IPS-18a (cell line): ENCODE data around the gene COL4A2.
A peak's percentile ranks its signal among the peaks of the same experiment; 100 is the strongest.
"Not testable (repeated sequence)": the region's sequence is repeated elsewhere in the genome, so short reads cannot be mapped to it uniquely, and the experiment has no call there.

Experiments
- H3K27ac ChIP-seq: one replicate; pipeline ENCODE4 v1.5.1; 2013; ENCODE audit warnings: low read length
- H3K27me3 ChIP-seq: one replicate; pipeline ENCODE4 v1.6.1; 2013; ENCODE audit warnings: mild to moderate bottlenecking, low read length; ENCODE audit not compliant: control insufficient read depth, insufficient read depth
- H3K36me3 ChIP-seq: one replicate; pipeline ENCODE4 v1.6.1; 2013; ENCODE audit warnings: low read depth, low read length; ENCODE audit not compliant: control insufficient read depth
- H3K4me1 ChIP-seq: one replicate; pipeline ENCODE4 v1.6.1; 2013; ENCODE audit warnings: low read depth, low read length; ENCODE audit not compliant: control insufficient read depth
- H3K4me3 ChIP-seq: one replicate; pipeline ENCODE4 v1.5.1; 2013; ENCODE audit warnings: low read length
- H3K9ac ChIP-seq: one replicate; pipeline ENCODE4 v1.6.1; 2013; ENCODE audit warnings: mild to moderate bottlenecking, low read length, moderate library complexity
- H3K9me3 ChIP-seq: one replicate; pipeline ENCODE4 v1.6.1; 2013; ENCODE audit warnings: low read depth, low read length; ENCODE audit not compliant: control insufficient read depth

COL4A2 gene

GRCh38 chr13:110319774-110320509, 12.9 kb downstream of the COL4A2 start:
- no peaks in the 10 kb centered on the region for H3K27me3 ChIP-seq
- H3K9me3 ChIP-seq = no peaks in the 10 kb centered on the region
- H3K9ac ChIP-seq = no peak overlapping the region
- H3K4me1 ChIP-seq = peaks cover 8% of the 10 kb centered on the region
- H3K27ac ChIP-seq = no peak overlapping the region
- H3K36me3 ChIP-seq = peaks cover 9% of the 10 kb centered on the region
- H3K4me3 ChIP-seq = no peak overlapping the region

GRCh38 chr13:110320645-110321044, 13.6 kb downstream of the COL4A2 start:
- H3K9me3 ChIP-seq = no peaks in the 10 kb centered on the region
- no peak overlapping the region for H3K27ac ChIP-seq
- peaks cover 9% of the 10 kb centered on the region for H3K36me3 ChIP-seq
- no peak overlapping the region for H3K9ac ChIP-seq
- H3K27me3 ChIP-seq = no peaks in the 10 kb centered on the region
- H3K4me1 ChIP-seq = peaks cover 8% of the 10 kb centered on the region
- no peak overlapping the region for H3K4me3 ChIP-seq

DNA sequence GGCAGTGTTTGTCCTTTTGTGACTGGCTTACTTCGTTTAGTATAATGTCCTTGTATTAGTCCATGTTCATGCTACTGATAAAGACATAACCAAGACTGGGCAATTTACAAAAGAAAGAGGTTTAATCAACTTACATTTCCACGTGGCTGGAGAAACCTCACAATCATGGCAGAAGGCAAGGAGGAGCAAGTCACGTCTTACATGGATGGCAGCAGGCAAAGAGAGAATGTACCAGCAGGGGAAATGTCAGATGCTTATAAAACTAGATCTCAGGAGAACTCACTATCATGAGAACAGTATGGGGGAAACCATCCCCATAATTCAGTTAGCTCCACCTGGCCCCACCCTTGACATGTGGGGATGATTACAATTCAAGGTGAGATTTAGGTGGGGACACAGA, 14.5 kb downstream of the COL4A2 start:
- H3K36me3 ChIP-seq, H3K27me3 ChIP-seq, H3K9me3 ChIP-seq, H3K27ac ChIP-seq, H3K9ac ChIP-seq, H3K4me3 ChIP-seq: not testable (repeated sequence)
- H3K4me1 ChIP-seq = peaks cover 15% of the 10 kb centered on the region

- Histone ChIP-seq H3K4me1 (peaks cover 22% of the 10 kb centered on the region), H3K27ac (no peak overlapping the region), H3K9ac (no peak overlapping the region)
These were observed 15.2 kb downstream of the COL4A2 start for GRCh38 chr13:110322126-110322827.

GRCh38 chr13:110322828-110323171, 15.7 kb downstream of the COL4A2 start:
- no peak overlapping the region for H3K9ac ChIP-seq
- no peaks in the 10 kb centered on the region for H3K27me3 ChIP-seq
- H3K4me3 ChIP-seq = no peak overlapping the region
- no peaks in the 10 kb centered on the region for H3K36me3 ChIP-seq
- H3K9me3 ChIP-seq = no peaks in the 10 kb centered on the region
- peaks cover 27% of the 10 kb centered on the region for H3K4me1 ChIP-seq
- H3K27ac ChIP-seq = no peak overlapping the region

More at GRCh38 chr13:110322126-110322827, 15.2 kb downstream of the COL4A2 start:
- H3K27me3 ChIP-seq = no peaks in the 10 kb centered on the region
- H3K4me3 ChIP-seq = no peak overlapping the region
- H3K36me3 ChIP-seq = no peaks in the 10 kb centered on the region
- H3K9me3 ChIP-seq = no peaks in the 10 kb centered on the region

- Histone ChIP-seq H3K36me3 (no peaks in the 10 kb centered on the region), H3K4me1 (peaks cover 29% of the 10 kb centered on the region), H3K4me3 (no peak overlapping the region), H3K9me3 (no peaks in the 10 kb centered on the region), H3K9ac (peak overlapping the region; percentile 1), H3K27ac (no peak overlapping the region), H3K27me3 (no peaks in the 10 kb centered on the region)
These were observed 16.2 kb downstream of the COL4A2 start for GRCh38 chr13:110323172-110323891.

GRCh38 chr13:110324026-110324749, 17.1 kb downstream of the COL4A2 start:
- H3K27me3 ChIP-seq = no peaks in the 10 kb centered on the region
- H3K36me3 ChIP-seq = no peaks in the 10 kb centered on the region
- no peak overlapping the region for H3K27ac ChIP-seq
- peaks cover 29% of the 10 kb centered on the region for H3K4me1 ChIP-seq
- H3K9me3 ChIP-seq = no peaks in the 10 kb centered on the region
- H3K9ac ChIP-seq = no peak overlapping the region
- H3K4me3 ChIP-seq = no peak overlapping the region

DNA sequence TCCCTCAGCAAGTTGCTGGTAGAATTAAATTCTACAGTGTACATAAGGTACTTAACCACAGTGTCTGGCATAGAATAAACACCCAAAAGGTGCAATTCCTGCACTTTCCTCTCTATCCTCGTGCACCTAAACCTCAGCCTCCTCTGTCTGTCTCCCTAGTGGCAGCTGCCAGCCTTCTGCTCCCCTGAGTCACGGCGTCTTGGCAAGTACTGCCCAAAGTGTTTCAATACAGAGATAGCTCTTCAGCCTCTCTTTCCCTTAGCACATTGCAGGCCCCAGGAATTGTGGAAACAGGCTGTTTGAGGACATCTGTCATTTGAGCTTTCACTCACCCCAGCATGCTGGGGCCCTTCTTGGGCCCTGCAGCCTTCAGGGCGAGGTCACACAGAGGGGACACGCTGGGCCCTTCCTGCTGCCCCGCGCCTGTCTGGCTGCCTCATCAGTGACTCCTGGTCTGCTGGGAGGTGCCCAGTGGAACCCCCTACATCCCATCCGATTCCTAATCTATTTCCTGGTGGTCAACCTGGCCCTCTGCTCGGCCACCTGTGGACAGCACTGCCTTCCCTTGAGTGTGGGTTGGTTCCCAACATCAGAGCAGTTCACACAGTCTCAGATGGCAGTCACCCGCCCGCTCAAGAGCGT, 19.3 kb downstream of the COL4A2 start:
- Histone ChIP-seq H3K9ac (no peak overlapping the region), H3K27me3 (no peaks in the 10 kb centered on the region), H3K4me1 (peaks cover 25% of the 10 kb centered on the region), H3K36me3 (no peaks in the 10 kb centered on the region), H3K9me3 (no peaks in the 10 kb centered on the region), H3K4me3 (no peak overlapping the region), H3K27ac (no peak overlapping the region)

GRCh38 chr13:110327051-110327721, 20.1 kb downstream of the COL4A2 start:
- H3K27ac ChIP-seq = no peak overlapping the region
- H3K27me3 ChIP-seq = no peaks in the 10 kb centered on the region
- H3K9ac ChIP-seq = no peak overlapping the region
- H3K9me3 ChIP-seq = no peaks in the 10 kb centered on the region
- H3K4me3 ChIP-seq = peak overlapping the region; percentile 34
- no peaks in the 10 kb centered on the region for H3K36me3 ChIP-seq
- peaks cover 25% of the 10 kb centered on the region for H3K4me1 ChIP-seq

- Histone ChIP-seq H3K27me3 (no peaks in the 10 kb centered on the region), H3K4me1 (peaks cover 23% of the 10 kb centered on the region), H3K27ac (no peak overlapping the region)
These were observed 21.5 kb downstream of the COL4A2 start for GRCh38 chr13:110328573-110328972.

More at GRCh38 chr13:110328573-110328972, 21.5 kb downstream of the COL4A2 start:
- Histone ChIP-seq H3K4me3 (no peak overlapping the region), H3K9ac (no peak overlapping the region), H3K36me3 (no peaks in the 10 kb centered on the region), H3K9me3 (no peaks in the 10 kb centered on the region)
